Measurements from ENCODE around the gene RAD51B.

Gene RAD51B

DNA sequence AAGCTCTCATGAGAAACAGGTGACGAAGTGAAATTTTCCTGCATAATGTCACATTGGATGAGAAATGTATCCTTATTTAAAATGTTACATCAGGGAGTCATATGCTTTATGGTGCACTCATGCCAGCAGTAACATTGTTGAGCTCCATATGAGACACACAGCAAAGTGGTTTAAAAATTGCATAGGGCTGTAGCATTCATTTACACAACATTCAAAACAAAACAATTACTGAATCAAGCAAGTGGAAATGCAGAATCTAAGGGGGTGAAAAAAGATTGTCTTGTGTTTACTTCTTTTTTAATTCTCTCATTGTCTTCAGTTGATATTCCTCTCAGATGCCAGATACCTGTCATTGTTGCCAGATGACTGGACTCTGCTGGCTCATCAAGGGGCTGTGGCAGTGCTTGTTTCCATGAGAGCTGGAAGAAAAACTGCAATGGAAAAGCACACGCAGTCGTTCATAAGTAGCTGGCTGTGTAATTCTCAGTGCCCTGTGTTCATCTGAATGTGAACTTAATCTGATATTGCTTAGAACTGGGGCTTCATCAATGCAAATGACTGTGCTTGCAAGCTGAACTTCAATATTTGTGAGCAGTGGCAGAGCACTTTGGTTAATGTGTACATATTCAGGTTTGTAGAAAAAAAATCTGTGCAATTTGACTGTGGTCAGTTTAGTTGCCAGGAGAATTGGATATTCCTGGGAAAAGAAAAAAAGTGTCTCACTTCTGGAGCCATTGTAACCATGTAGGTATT is 305.6 kb downstream of the RAD51B start:
- Histone ChIP-seq H3K27me3 (no peaks in the 10 kb centered on the region), H3K9me3 (no peaks in the 10 kb centered on the region; the same call in 1 of the 2 replicates), H3K27ac (no peak overlapping the region), H3K4me3 (no peak overlapping the region), H4K20me1 (no peaks in the 10 kb centered on the region), H3K4me2 (no peak overlapping the region), H3K9ac (no peak overlapping the region), H3K4me1 (no peaks in the 10 kb centered on the region), H3K36me3 (no peaks in the 10 kb centered on the region)
- TF ChIP-seq Cebpa-rat (IDR thresholded peaks at IDR 0.05) = no peak

DNA sequence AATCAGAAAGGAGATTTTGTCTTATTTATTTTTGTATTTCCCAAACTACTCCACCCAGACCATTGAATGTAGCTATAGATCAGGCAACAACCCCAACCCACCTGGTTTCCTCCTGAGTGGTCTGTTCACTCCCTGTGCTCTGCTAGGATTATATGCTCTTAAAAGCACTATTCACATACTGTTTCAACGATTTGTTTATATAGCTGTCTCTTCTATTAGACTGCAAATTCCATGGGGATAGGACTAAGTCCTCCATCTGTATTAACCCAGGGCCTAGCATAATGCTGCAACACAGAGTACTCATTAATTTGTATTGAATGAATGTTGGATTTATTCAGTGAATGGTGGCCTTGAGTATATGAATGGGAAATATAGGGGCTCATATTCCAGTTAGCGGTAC is 307.6 kb downstream of the RAD51B start:
- no peak overlapping the region for H3K9ac ChIP-seq
- H4K20me1 ChIP-seq = no peaks in the 10 kb centered on the region
- no peaks in the 10 kb centered on the region for H3K9me3 ChIP-seq
- H3K27ac ChIP-seq = no peak overlapping the region
- no peak overlapping the region for H3K4me3 ChIP-seq
- no peaks in the 10 kb centered on the region for H3K36me3 ChIP-seq
- H3K4me1 ChIP-seq = no peaks in the 10 kb centered on the region
- H3K4me2 ChIP-seq = no peak overlapping the region
- TF ChIP-seq Cebpa-rat (IDR thresholded peaks at IDR 0.05) = no peak
- no peaks in the 10 kb centered on the region for H3K27me3 ChIP-seq

GRCh38 chr14:68131907-68132306 is 312.3 kb downstream of the RAD51B start:
- no peak overlapping the region for H3K27ac ChIP-seq
- TF ChIP-seq Cebpa-rat (IDR thresholded peaks at IDR 0.05) = no peak

DNA sequence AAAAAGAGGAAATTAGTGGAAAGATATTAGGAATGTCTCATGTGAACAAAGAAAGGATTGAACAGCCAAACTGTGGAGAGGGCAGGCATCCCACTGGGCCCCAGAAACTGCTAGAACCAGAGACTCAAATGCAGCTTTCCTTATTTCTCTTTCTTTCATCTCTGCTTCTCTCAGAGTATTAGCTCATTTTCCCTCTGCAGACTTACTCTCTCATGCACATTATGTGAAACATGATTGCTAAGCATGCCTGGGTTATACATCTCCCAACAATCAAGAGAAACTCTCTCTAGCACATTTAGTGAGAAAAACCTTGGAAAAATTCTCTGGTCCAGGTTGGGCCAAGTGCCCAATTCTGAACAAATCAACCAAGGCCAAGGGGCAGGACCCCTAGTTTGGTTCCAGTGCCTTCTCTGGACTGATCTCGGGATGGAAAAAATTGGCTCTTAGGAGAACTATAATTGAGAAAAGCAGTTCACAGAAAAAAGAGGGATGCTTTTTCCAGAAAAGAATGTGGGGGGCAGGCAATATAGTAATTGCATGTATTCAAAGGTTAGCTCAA is 313.1 kb downstream of the RAD51B start:
- Histone ChIP-seq H3K27me3 (no peaks in the 10 kb centered on the region), H3K9me3 (no peaks in the 10 kb centered on the region), H4K20me1 (no peaks in the 10 kb centered on the region), H3K4me3 (no peak overlapping the region), H3K4me2 (no peak overlapping the region), H3K9ac (no peak overlapping the region), H3K27ac (no peak overlapping the region), H3K4me1 (no peaks in the 10 kb centered on the region), H3K36me3 (no peaks in the 10 kb centered on the region)
- TF ChIP-seq Cebpa-rat (IDR thresholded peaks at IDR 0.05) = no peak

More at GRCh38 chr14:68131907-68132306, 312.3 kb downstream of the RAD51B start:
- Histone ChIP-seq H3K9ac (no peak overlapping the region), H3K4me1 (no peaks in the 10 kb centered on the region), H3K4me2 (no peak overlapping the region), H4K20me1 (no peaks in the 10 kb centered on the region), H3K9me3 (no peaks in the 10 kb centered on the region), H3K4me3 (no peak overlapping the region), H3K36me3 (no peaks in the 10 kb centered on the region), H3K27me3 (no peaks in the 10 kb centered on the region)

DNA sequence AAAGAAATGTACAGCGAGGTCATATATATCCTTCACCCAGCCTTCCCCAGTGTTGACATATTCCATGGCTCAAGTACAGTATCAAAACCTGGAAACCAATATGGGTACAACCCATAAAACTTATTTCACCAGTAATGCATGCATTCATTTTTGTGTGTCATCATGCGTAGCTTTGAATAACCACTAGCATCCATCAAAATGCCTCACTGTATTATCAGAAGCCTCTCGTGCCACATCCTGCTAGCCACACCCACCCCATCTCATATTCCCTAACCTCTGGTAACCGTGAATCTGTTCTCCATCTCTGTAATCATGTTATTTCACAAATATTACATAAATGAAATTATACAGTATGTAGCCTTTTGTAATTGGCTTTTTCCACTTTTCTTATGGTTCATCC is 314.3 kb downstream of the RAD51B start:
- H3K4me3 ChIP-seq = no peak overlapping the region
- H4K20me1 ChIP-seq = no peaks in the 10 kb centered on the region
- H3K27me3 ChIP-seq = no peaks in the 10 kb centered on the region
- H3K27ac ChIP-seq = no peak overlapping the region
- H3K4me2 ChIP-seq = no peak overlapping the region
- no peaks in the 10 kb centered on the region for H3K4me1 ChIP-seq
- H3K9me3 ChIP-seq = no peaks in the 10 kb centered on the region
- no peak for TF ChIP-seq Cebpa-rat (IDR thresholded peaks at IDR 0.05)
- H3K9ac ChIP-seq = no peak overlapping the region
- H3K36me3 ChIP-seq = no peaks in the 10 kb centered on the region

- Histone ChIP-seq H3K27ac (no peak overlapping the region), H3K4me1 (no peaks in the 10 kb centered on the region), H3K4me2 (no peak overlapping the region)
Observed at GRCh38 chr14:68135028-68135427, 315.4 kb downstream of the RAD51B start.

DNA sequence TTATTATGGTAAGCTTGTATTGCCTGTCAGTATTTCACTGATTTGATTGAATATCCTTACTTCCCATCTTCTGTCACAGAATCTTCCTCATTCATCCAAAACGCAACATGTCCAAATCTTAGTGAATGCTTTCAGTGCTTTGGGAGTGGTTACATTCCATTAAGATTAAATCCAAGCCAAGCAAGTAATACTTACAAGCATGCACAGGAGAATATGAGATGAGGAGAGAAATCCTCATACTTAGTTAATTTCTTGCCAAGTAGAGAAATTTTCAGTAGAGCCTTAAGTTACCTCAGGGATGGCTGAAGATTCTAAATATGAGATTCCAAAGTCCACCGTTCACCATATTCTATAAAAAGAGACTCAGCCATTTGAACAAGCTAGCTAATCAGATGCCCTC is 316.0 kb downstream of the RAD51B start:
- no peak overlapping the region for H3K27ac ChIP-seq
- H3K36me3 ChIP-seq = no peaks in the 10 kb centered on the region
- no peaks in the 10 kb centered on the region for H3K9me3 ChIP-seq
- no peaks in the 10 kb centered on the region for H4K20me1 ChIP-seq
- no peaks in the 10 kb centered on the region for H3K27me3 ChIP-seq
- H3K4me1 ChIP-seq = no peaks in the 10 kb centered on the region
- no peak overlapping the region for H3K4me2 ChIP-seq
- H3K4me3 ChIP-seq = no peak overlapping the region
- TF ChIP-seq Cebpa-rat (IDR thresholded peaks at IDR 0.05) = no peak
- H3K9ac ChIP-seq = no peak overlapping the region

More at GRCh38 chr14:68135028-68135427, 315.4 kb downstream of the RAD51B start:
- H3K4me3 ChIP-seq = no peak overlapping the region
- H4K20me1 ChIP-seq = no peaks in the 10 kb centered on the region
- H3K9ac ChIP-seq = no peak overlapping the region
- H3K27me3 ChIP-seq = no peaks in the 10 kb centered on the region
- H3K9me3 ChIP-seq = no peaks in the 10 kb centered on the region
- no peak for TF ChIP-seq Cebpa-rat (IDR thresholded peaks at IDR 0.05)
- no peaks in the 10 kb centered on the region for H3K36me3 ChIP-seq

DNA sequence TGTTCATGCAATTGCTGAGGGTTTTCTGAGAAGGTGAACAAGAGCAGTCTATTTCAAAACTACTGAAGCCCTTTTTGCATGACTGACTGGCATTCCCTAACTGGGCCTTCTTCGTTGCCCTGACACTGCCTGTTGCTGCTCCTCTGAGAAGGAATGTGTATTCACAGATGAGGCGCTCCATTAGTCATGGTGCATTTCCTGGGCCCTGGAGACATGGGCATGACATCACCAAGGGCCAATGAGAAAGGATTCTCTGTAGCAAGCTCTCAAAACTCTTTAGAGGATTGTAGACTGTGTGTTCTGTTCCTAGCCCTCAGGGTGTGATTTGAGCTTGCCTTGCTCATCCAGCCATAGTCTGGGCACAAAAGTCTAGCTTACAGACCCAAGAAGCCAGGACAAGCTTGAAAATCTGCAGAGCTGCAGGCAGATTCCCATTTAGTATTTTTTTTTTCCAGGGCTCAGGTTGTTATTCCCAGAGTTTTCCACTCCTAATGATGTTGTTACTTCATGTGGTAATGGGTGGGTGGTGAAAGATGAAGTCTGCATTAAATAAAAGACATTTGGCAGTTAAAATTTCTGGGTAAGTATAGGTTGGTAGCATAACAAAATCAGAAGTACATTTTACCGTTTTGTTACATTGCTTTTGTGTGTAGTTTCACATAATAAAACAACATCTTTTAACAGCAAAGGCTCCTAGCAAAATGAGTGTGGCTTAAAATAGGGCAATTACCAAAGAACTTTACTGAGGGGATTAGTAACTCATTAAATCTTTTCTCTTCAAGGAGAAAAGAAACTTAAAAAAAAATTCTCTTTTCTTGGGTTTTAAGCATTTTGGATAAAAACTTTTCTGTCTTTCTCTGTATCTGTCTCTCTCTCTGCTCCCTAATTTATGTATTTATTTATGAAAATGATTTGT is 318.4 kb downstream of the RAD51B start:
- H3K9me3 ChIP-seq = no peaks in the 10 kb centered on the region
- H3K27me3 ChIP-seq = no peaks in the 10 kb centered on the region
- H3K36me3 ChIP-seq = no peaks in the 10 kb centered on the region
- H3K9ac ChIP-seq = no peak overlapping the region
- no peak overlapping the region for H3K27ac ChIP-seq
- no peak overlapping the region for H3K4me3 ChIP-seq
- H3K4me2 ChIP-seq = no peak overlapping the region
- H3K4me1 ChIP-seq = peaks cover 6% of the 10 kb centered on the region
- H4K20me1 ChIP-seq = no peaks in the 10 kb centered on the region
- TF ChIP-seq Cebpa-rat (IDR thresholded peaks at IDR 0.05) = no peak

DNA sequence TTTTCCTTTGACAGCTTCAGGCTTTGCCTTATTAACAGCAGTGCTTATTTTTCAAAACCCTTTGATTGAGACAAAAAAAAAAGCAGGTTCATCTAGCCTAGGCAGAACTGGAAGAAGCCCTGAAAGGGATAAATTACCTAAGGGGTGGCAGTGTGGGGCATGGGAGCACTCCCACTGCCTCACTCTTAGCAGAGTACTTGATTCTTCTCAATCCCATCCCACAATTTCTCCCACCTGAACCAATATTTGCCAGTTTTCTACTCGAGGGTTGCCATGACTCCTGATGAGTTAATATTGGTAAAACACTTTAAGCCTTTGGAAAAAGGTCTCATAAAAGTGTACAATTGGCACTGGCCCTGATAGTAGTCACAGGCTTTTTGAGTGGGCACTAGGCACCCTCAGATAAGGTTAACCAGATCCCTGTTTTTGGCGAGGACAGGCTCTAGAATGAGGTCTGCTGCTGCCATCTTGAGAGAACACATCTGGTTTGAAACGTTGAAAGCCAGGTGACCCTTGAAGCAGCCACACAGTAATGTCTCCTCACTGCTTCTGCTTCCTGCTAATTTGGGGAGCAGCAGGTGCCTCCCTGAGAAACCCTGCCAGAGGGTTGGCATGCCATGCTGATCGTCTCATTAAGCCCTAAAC is 320.0 kb downstream of the RAD51B start:
- peaks cover 22% of the 10 kb centered on the region for H3K4me1 ChIP-seq
- no peak overlapping the region for H3K4me3 ChIP-seq
- no peaks in the 10 kb centered on the region for H4K20me1 ChIP-seq
- H3K9ac ChIP-seq = no peak overlapping the region
- no peaks in the 10 kb centered on the region for H3K36me3 ChIP-seq
- H3K27me3 ChIP-seq = no peaks in the 10 kb centered on the region
- no peak for TF ChIP-seq Cebpa-rat (IDR thresholded peaks at IDR 0.05)
- H3K27ac ChIP-seq = no peak overlapping the region
- H3K4me2 ChIP-seq = no peak overlapping the region
- no peaks in the 10 kb centered on the region for H3K9me3 ChIP-seq
